Measurements from ENCODE around the gene CHD9.
"Not testable (repeated sequence)": the region's sequence is repeated elsewhere in the genome, so short reads cannot be mapped to it uniquely, and the experiment has no call there.

CHD9 gene

DNA sequence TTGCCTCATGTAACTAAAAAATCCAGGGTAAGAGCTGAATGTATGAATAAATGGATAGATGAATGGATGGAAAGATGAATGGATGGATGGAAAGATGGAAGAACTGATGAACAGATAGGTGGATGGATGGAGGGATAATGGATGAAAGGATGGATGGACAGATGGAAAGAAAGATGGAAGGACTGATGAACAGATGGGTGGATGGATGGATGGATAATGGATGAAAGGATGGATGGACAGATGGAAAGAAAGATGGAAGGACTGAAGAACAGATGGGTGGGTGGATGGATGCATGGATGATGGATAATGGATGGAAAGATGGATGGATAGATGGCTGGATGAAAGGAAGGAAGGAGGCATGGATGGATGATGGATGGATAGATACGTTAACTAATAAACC lies 14.0 kb upstream of the CHD9 start:
- TF ChIP-seq, protein P1, sequence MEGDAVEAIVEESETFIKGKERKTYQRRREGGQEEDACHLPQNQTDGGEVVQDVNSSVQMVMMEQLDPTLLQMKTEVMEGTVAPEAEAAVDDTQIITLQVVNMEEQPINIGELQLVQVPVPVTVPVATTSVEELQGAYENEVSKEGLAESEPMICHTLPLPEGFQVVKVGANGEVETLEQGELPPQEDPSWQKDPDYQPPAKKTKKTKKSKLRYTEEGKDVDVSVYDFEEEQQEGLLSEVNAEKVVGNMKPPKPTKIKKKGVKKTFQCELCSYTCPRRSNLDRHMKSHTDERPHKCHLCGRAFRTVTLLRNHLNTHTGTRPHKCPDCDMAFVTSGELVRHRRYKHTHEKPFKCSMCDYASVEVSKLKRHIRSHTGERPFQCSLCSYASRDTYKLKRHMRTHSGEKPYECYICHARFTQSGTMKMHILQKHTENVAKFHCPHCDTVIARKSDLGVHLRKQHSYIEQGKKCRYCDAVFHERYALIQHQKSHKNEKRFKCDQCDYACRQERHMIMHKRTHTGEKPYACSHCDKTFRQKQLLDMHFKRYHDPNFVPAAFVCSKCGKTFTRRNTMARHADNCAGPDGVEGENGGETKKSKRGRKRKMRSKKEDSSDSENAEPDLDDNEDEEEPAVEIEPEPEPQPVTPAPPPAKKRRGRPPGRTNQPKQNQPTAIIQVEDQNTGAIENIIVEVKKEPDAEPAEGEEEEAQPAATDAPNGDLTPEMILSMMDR (IDR thresholded peaks at IDR 0.05; ENCODE audit: control insufficient read depth, extremely low read depth, insufficient read depth): no peak
- no peak for DNase-seq (ENCODE audit: low read depth)
- H3K4me3 ChIP-seq (ENCODE audit: low read depth, low read length): no peak overlapping the region

DNA sequence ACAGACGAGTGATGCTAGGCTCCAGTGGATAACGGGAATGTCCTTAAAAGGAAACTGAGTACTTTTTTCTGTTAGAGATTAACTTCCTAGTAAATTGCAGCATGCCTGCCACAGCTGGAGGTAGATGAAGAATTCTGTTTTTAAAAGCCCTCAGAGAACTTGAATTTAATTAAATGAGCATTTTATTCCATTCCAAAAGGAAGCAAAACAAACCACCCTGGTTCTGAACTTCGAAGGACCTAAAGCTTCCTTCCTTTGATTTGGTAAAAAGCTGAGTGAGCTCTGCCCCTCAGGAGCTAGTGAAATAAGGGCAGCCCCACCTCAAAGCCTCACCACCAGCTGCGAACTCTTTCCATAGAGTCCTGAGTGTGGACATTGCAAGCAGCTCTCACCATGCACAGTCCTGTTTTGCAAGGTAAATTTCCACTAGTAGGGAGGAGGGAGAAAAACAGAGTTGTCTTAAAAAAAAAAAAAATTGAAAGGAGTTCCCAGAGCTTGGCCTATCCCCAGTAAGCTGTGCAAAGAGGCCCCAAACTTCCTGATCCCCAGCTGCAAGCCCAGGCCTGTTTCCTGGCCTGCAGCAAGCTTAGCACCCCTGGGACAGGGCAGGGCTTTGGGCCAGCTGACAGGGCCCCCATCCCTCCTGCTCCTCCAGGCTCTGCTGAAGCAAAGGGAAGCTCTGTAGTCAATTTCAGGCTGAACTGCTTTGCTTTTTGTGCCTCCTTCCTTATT lies 13.3 kb upstream of the CHD9 start:
- TF ChIP-seq, protein P1 (IDR thresholded peaks at IDR 0.05; ENCODE audit: control insufficient read depth, extremely low read depth, insufficient read depth): no peak
- no peak overlapping the region for H3K4me3 ChIP-seq (ENCODE audit: low read depth, low read length)
- no peak for DNase-seq (ENCODE audit: low read depth)

DNA sequence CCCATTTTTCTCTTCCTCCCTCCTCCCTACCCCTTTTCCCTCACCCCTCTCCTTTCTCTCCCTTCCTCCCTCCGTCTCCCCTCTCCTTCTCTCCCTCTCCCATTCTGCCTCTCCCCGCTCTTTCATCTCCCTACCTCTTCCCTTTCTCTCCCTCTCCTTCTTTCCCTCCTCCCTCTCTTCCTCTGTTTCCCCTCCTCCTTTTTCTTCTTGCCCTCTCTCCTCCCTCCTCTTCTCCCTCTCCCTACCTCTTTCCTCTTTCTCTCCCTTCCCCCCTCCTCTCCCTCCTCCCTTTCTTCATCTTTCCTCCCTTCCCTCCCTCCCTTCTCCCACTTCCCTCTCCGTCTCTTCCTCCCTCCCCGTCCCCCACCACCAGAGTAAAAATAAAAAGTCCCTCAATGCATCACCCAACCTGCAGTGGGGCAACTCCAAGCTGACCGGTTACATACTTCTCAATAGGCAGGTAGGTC lies 12.5 kb upstream of the CHD9 start:
- TF ChIP-seq, protein P1 (IDR thresholded peaks at IDR 0.05; ENCODE audit: control insufficient read depth, extremely low read depth, insufficient read depth): no peak
- no peak overlapping the region for H3K4me3 ChIP-seq (ENCODE audit: low read depth, low read length)
- no peak for DNase-seq (ENCODE audit: low read depth)

DNA sequence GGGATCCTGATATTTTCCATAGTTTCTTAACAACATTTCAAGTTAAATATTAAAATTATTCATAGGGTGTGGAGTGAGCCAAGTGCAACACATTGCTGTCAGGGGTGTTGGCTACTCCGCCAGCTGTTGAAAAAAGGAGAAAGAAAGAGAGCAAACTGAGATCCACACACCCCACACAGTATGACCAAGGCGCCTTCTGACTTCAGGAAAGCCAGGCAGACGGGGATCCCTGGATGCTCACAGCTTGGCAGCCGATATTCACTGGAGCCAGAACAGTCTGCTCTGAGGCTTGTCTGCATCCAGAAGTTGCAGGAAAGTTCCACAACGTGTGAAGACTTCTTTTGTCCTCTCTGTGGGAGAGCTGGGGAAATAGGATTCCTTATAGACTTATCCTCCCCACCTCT lies 11.4 kb upstream of the CHD9 start:
- TF ChIP-seq, protein P1 (IDR thresholded peaks at IDR 0.05; ENCODE audit: control insufficient read depth, extremely low read depth, insufficient read depth): no peak
- no peak for DNase-seq (ENCODE audit: low read depth)
- H3K4me3 ChIP-seq (ENCODE audit: low read depth, low read length): no peak overlapping the region

DNA sequence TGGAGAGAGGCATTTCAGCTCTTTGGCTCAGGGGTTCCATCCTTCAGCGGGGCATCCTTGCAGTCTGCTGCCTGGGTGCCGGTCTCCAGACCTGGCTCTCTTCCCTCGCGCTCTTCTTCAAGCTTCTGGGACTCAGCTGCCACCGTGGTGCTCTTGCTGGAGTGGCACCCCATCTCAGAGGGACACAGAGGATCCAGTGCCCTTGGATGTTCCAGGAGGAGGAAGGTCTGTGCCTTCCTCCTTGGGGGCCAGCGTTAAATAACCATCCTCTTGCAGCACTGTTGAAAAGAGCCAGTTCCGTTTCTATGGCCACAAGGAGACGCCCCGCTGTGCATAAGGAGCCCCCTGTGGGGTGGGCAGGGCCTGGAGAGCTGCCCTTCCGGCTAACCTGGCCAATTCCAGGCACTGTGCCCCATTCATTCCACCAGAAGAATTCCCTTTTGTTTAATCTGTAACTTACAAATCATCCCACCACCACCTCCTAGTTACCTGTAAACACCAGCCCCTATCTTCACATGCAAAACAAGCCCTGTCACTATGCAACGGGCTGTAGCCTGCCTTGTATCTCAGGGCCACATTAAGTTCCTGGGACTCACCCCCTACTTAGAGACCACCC lies 10.7 kb upstream of the CHD9 start:
- DNase-seq (ENCODE audit: low read depth): no peak
- TF ChIP-seq, protein P1 (IDR thresholded peaks at IDR 0.05; ENCODE audit: control insufficient read depth, extremely low read depth, insufficient read depth): no peak
- H3K4me3 ChIP-seq (ENCODE audit: low read depth, low read length): no peak overlapping the region

DNA sequence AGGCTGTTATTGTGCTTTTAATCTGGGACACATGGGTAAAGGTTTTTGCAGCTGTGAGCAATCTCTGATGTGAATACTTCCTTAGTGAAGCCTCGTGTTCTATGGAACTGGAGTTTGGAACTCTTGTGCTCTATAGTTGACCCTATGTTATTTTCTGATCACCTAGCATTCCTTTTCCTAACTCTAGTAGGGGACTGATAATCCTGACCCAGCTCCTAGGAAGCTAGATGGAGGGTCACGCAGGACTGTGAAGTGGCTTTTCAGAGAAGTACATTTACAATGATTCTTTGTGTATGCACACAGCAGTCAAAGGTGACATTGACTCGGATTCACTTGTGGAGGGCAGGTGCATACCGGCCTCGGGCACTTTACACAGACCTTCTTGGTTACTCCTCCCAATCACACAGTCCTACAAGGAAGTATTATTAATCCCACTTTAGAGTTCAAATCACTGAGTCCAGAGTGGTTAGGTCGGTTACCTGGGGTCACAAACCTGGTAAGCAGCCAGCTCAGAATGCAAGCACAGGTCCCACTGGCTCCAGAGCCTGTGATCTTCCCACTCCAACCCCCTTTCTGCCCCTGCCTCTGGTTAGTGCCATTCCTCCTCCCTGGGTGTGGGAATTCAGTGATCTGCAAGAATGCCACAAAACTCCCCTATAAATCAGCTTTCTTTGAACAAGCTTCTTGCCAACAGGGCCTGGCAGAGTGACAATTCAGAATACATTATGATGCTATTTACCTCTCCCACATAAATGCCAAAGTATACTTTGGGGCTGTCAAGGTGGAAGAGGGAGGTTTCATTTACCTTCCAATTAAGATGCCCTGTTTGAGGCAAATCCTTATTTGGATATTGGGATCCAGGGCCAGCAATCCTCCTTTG lies 9.2 kb upstream of the CHD9 start:
- TF ChIP-seq, protein P1 (IDR thresholded peaks at IDR 0.05; ENCODE audit: control insufficient read depth, extremely low read depth, insufficient read depth): no peak
- H3K4me3 ChIP-seq (ENCODE audit: low read depth, low read length): no peak overlapping the region
- peak; percentile 99 for DNase-seq (ENCODE audit: low read depth)

DNA sequence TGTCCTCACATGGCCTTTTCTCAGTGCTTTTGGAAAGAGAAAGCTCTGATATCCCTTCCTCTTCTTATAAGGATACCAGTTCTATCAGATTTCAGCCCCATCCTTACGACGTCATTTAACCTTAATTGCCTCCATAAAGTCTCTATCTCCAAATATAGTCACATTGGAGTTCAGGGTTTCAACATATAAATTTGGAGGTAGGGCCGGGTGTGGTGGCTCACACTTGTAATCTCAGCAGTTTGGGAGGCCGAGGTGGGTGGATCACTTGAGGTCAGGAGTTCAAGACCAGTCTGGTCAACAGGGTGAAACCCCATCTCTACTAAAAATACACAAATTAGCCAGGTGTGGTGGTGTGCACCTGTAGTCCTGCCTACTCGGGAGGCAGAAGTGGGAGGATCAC lies 7.3 kb upstream of the CHD9 start:
- H3K4me3 ChIP-seq (ENCODE audit: low read depth, low read length); DNase-seq (ENCODE audit: low read depth): not testable (repeated sequence)
